B cell (primary cell): ENCODE results near the gene TFG. TPM values are rescaled to one million over a fixed set of nuclear protein-coding genes. Genes with fewer than 3 reads are reported as not detected.

ENCODE experiments used
- ATAC-seq: fragments of 200-7000 bp; cut with Tn5 transposase; one replicate; pipeline ENCODE4 v1.10.0; 2021; ENCODE audit warnings: low read depth, mild to moderate bottlenecking, moderate number of reproducible peaks, moderate library complexity
- CTCF ChIA-PET: fragments of 350-600 bp; sonication (Branson Sonifier 250); formaldehyde crosslinking; loops from one replicate; lab custom pipeline; 2021; ENCODE audit warnings: antibody characterized with exemption, inconsistent platforms; lab: Charles Lee
- POLR2A ChIA-PET: fragments of 350-600 bp; sonication (Branson Sonifier 250); formaldehyde crosslinking; loops from one replicate; lab custom pipeline; 2021; ENCODE audit warnings: antibody characterized with exemption; lab: Charles Lee
- DNase-seq: peaks from one replicate; pipeline ENCODE4 v3.0.0; 2013
- H2AFZ ChIP-seq: 2 replicates; pipeline ENCODE4 v1.6.1; 2012; ENCODE audit warnings: mild to moderate bottlenecking, low read depth, low read length; ENCODE audit not compliant: insufficient read depth, poor library complexity, severe bottlenecking
- H3K27ac ChIP-seq, 2 donors: 1 replicate in 1 of 2; 2 replicates in 1 of 2; pipeline ENCODE4 v1.5.1; 2012 to 2013; ENCODE audit warnings: low read length in 2 of 2, mild to moderate bottlenecking in 2 of 2, moderate library complexity in 1 of 2
- H3K27me3 ChIP-seq, 4 experiments: fragments of 200-600 bp in 1 of 4; sonication (generic) in 1 of 4; replicated peaks in 1 of 4; 1 replicate in 2 of 4; 2 replicates in 2 of 4; pipeline versions ENCODE4 v1.6.1 to v1.7.0; 2013 to 2016; ENCODE audit warnings: low read length in 3 of 4, mild to moderate bottlenecking in 2 of 4, mixed read lengths in 1 of 4, moderate library complexity in 1 of 4; ENCODE audit not compliant: insufficient read depth in 4 of 4, control insufficient read depth in 3 of 4; ENCODE audit errors: control extremely low read depth in 1 of 4
- H3K36me3 ChIP-seq, 2 experiments: replicated peaks in 1 of 2; 1 replicate in 1 of 2; 2 replicates in 1 of 2; pipeline versions ENCODE4 v1.6.1 to v1.7.1; 2013; ENCODE audit warnings: low read length in 1 of 2; ENCODE audit not compliant: insufficient read depth in 2 of 2, control insufficient read depth in 1 of 2; ENCODE audit errors: control extremely low read depth in 1 of 2, extremely low read depth in 1 of 2
- H3K4me1 ChIP-seq, 2 donors: fragments of 200-600 bp in 1 of 2; sonication (generic) in 1 of 2; 1 replicate in 1 of 2; 2 replicates in 1 of 2; pipeline versions ENCODE4 v1.5.1 to v1.6.1; 2013 to 2017; ENCODE audit warnings: low read length in 2 of 2; ENCODE audit not compliant: control insufficient read depth in 2 of 2, insufficient read depth in 2 of 2
- H3K4me2 ChIP-seq: replicated peaks from 2 replicates; pipeline ENCODE3; 2012; ENCODE audit warnings: mild to moderate bottlenecking, low read depth, low read length; ENCODE audit not compliant: poor library complexity, severe bottlenecking
- H3K4me3 ChIP-seq, 5 experiments: fragments of 200-600 bp in 1 of 5; sonication (generic) in 1 of 5; 1 replicate in 3 of 5; 2 replicates in 2 of 5; pipeline versions ENCODE4 v1.5.1 to v1.7.0; 2011 to 2016; ENCODE audit warnings: low read length in 4 of 5, mild to moderate bottlenecking in 4 of 5, low read depth in 2 of 5, control low read depth in 1 of 5, moderate library complexity in 1 of 5; ENCODE audit not compliant: insufficient read depth in 1 of 5; ENCODE audit errors: control extremely low read depth in 1 of 5, extremely low read depth in 1 of 5
- H3K79me2 ChIP-seq: fragments of 200-600 bp; sonication (generic); one replicate; pipeline ENCODE4 v1.6.0; 2016; ENCODE audit warnings: low read length; ENCODE audit not compliant: control insufficient read depth, insufficient read depth
- H3K9ac ChIP-seq: fragments of 200-600 bp; sonication (generic); 2 replicates; pipeline ENCODE4 v1.6.1; 2017; ENCODE audit warnings: mild to moderate bottlenecking, low read length, moderate library complexity
- H3K9me3 ChIP-seq, 3 donors: one replicate each; pipeline versions ENCODE4 v1.6.1 to v1.7.1; 2013; ENCODE audit warnings: low read length in 2 of 3; ENCODE audit not compliant: control insufficient read depth in 2 of 3, insufficient read depth in 1 of 3; ENCODE audit errors: control extremely low read depth in 1 of 3
- H4K20me1 ChIP-seq: 2 replicates; pipeline ENCODE4 v1.6.0; 2012; ENCODE audit warnings: mild to moderate bottlenecking, low read length; ENCODE audit not compliant: insufficient read depth, control insufficient read depth, poor library complexity, severe bottlenecking
- H3K27ac Mint-ChIP-seq: one replicate; pipeline ENCODE4 v1.8.0; 2021; ENCODE audit warnings: mixed read lengths
- H3K27me3 Mint-ChIP-seq: one replicate; pipeline ENCODE4 v1.8.0; 2021; ENCODE audit warnings: mixed read lengths
- H3K4me1 Mint-ChIP-seq: one replicate; pipeline ENCODE4 v1.8.0; 2021; ENCODE audit warnings: mixed read lengths
- H3K4me3 Mint-ChIP-seq: one replicate; pipeline ENCODE4 v1.8.0; 2021; ENCODE audit warnings: mixed read lengths
- H3K9me3 Mint-ChIP-seq: one replicate; pipeline ENCODE4 v1.8.0; 2022; ENCODE audit warnings: mixed read lengths; ENCODE audit not compliant: insufficient read depth
- CTCF ChIP-seq: fragments of 200-600 bp; IDR thresholded peaks from one replicate; pipeline ENCODE4 v1.8.0; 2022; ENCODE audit warnings: antibody characterized with exemption, mild to moderate bottlenecking
- EZH2 ChIP-seq: IDR thresholded peaks from 2 replicates; pipeline ENCODE4 v1.6.1; 2012; ENCODE audit warnings: borderline replicate concordance, low read depth, mild to moderate bottlenecking, moderate library complexity, low read length; ENCODE audit not compliant: insufficient read depth, poor library complexity, severe bottlenecking
- WGBS: methylation state at CpG from one replicate; pipeline ENCODE4 v1.1.5; 2013; ENCODE audit warnings: missing lambda C conversion rate; ENCODE audit not compliant: insufficient coverage; 5-methylcytosine and 5-hydroxymethylcytosine counted together
- intact Hi-C: fragments of 100-400 bp; cut with micrococcal nuclease; formaldehyde crosslinking; loops from one replicate; pipeline ENCODE4 v1.10.0; 2022
- polyA plus RNA-seq: library from polyadenylated mRNA; depleted of rRNA; stranded (reverse); fragments of >200 nt; gene quantifications from 2 replicates; pipeline ENCODE4 v1.2.3, GENCODE V29; 2012
- total RNA-seq, 2 donors: library from RNA; stranded (reverse); fragments of 120-200 nt in 1 of 2; gene quantifications; 1 replicate in 1 of 2; 2 replicates in 1 of 2; pipeline versions ENCODE4 v1.2.3 to v1.2.4, GENCODE V29; 2013 to 2022

TFG gene
- total and polyA plus RNA-seq, 2 donors (not counting 1 experiment from before 2014, with no cell fraction given): 40.3 to 44.0 TPM

GRCh38 chr3:100775669-100776068 lies 66.4 kb downstream of the TFG start:
- Histone ChIP-seq H3K4me1 (no peaks in the 10 kb centered on the region), H3K9ac (no peak overlapping the region), H4K20me1 (no peaks in the 10 kb centered on the region), H3K79me2 (no peaks in the 10 kb centered on the region), H3K27ac (no peak overlapping the region), H3K9me3 (no peaks in the 10 kb centered on the region), H2AFZ (no peak overlapping the region), H3K36me3 (no peaks in the 10 kb centered on the region), H3K27me3 (no peaks in the 10 kb centered on the region), H3K4me3 (no peak overlapping the region), H3K4me2 (no peak overlapping the region)
- DNase-seq: no peak
- ChIA-PET CTCF (no interaction called here), POLR2A (no interaction called here)
- no peak overlapping the region for H3K27ac Mint-ChIP-seq
- no peak for TF ChIP-seq CTCF
- no peak for TF ChIP-seq EZH2
- no peaks in the 10 kb centered on the region for H3K4me1 Mint-ChIP-seq
- ATAC-seq: no peak
- H3K9me3 Mint-ChIP-seq: peaks cover 3% of the 10 kb centered on the region
- H3K4me3 Mint-ChIP-seq: no peak overlapping the region
- intact Hi-C loops: no loop called here
- H3K27me3 Mint-ChIP-seq: no peaks in the 10 kb centered on the region

- Histone ChIP-seq H3K4me2 (no peak overlapping the region), H3K4me3 (no peak overlapping the region), H3K36me3 (no peaks in the 10 kb centered on the region), H4K20me1 (no peaks in the 10 kb centered on the region), H3K27me3 (no peaks in the 10 kb centered on the region), H3K79me2 (no peaks in the 10 kb centered on the region), H3K9ac (no peak overlapping the region), H2AFZ (no peak overlapping the region), H3K9me3 (no peaks in the 10 kb centered on the region), H3K27ac (no peak overlapping the region), H3K4me1 (no peaks in the 10 kb centered on the region)
- DNase-seq: no peak
- Mint-ChIP-seq H3K4me1 (no peaks in the 10 kb centered on the region), H3K27me3 (no peaks in the 10 kb centered on the region), H3K4me3 (no peak overlapping the region), H3K9me3 (peaks cover 3% of the 10 kb centered on the region), H3K27ac (no peak overlapping the region)
- CTCF ChIA-PET: no interaction called here
- 100% methylated on average over 1 of the region's 2 CpGs for WGBS
- TF ChIP-seq CTCF (no peak), EZH2 (no peak)
- no peak for ATAC-seq
- POLR2A ChIA-PET: no interaction called here
- intact Hi-C loops: no loop called here
Observed at GRCh38 chr3:100776097-100776729, 66.9 kb downstream of the TFG start.
